H1 (cell line): ENCODE results near the gene CORO2B. TPM values are rescaled to one million over a fixed set of nuclear protein-coding genes. Genes with fewer than 3 reads are reported as not detected.

Experiments
- CTCF ChIA-PET: fragments of 300-600 bp; sonication (Branson Sonifier 250); formaldehyde crosslinking; loops from one replicate; lab custom pipeline; 2021; ENCODE audit not compliant: partially characterized antibody; lab: Charles Lee
- POLR2A ChIA-PET: fragments of 300-600 bp; sonication (Branson Sonifier 250); formaldehyde crosslinking; loops from one replicate; lab custom pipeline; 2021; ENCODE audit warnings: inconsistent platforms; ENCODE audit not compliant: partially characterized antibody; lab: Charles Lee
- DNase-seq, 2 experiments: peaks; one replicate each; pipeline versions ENCODE4 v3.0.0 to v3.0.0-alpha.2; 2010 to 2022; ENCODE audit warnings: low spot score in 2 of 2, low read depth in 1 of 2, mixed read lengths in 1 of 2
- FAIRE-seq: peaks from 2 replicates; lab custom pipeline; 2011; peaks lifted over from hg19 to GRCh38; lab: Jason Lieb, UNC
- H2AFZ ChIP-seq: 2 replicates; pipeline ENCODE4 v1.8.1; 2012; ENCODE audit warnings: low read length, inconsistent platforms
- H2AK5ac ChIP-seq: 2 replicates; pipeline ENCODE4 v1.6.1; 2013; ENCODE audit warnings: low read depth, low read length
- H2BK120ac ChIP-seq: replicated peaks from 2 replicates; pipeline ENCODE3; 2013; ENCODE audit warnings: low read depth, low read length, inconsistent platforms
- H2BK12ac ChIP-seq: 2 replicates; pipeline ENCODE4 v1.6.1; 2013; ENCODE audit warnings: low read depth, low read length
- H2BK15ac ChIP-seq: 2 replicates; pipeline ENCODE4 v1.6.1; 2013; ENCODE audit warnings: low read length
- H2BK20ac ChIP-seq: 2 replicates; pipeline ENCODE4 v1.6.1; 2013; ENCODE audit warnings: low read length
- H2BK5ac ChIP-seq: 2 replicates; pipeline ENCODE4 v1.6.1; 2013; ENCODE audit warnings: low read depth, low read length
- H3K14ac ChIP-seq: 2 replicates; pipeline ENCODE4 v1.6.1; 2013; ENCODE audit warnings: inconsistent platforms; ENCODE audit not compliant: insufficient read length
- H3K18ac ChIP-seq: 2 replicates; pipeline ENCODE4 v1.6.1; 2013; ENCODE audit warnings: low read length; ENCODE audit errors: extremely low read depth
- H3K23ac ChIP-seq: 2 replicates; pipeline ENCODE4 v1.6.1; 2013; ENCODE audit warnings: inconsistent platforms; ENCODE audit not compliant: insufficient read length
- H3K23me2 ChIP-seq: 2 replicates; pipeline ENCODE4 v1.6.1; 2013; ENCODE audit warnings: low read depth, low read length
- H3K27ac ChIP-seq: 2 replicates; pipeline ENCODE4 v1.6.1; 2011; ENCODE audit warnings: low read depth, low read length, inconsistent platforms
- H3K27me3 ChIP-seq, 4 experiments: replicated peaks in 1 of 4; 1 replicate in 1 of 4; 2 replicates in 3 of 4; pipeline versions ENCODE4 v1.6.1 to v1.8.1; 2011 to 2013; ENCODE audit warnings: low read length in 3 of 4, mild to moderate bottlenecking in 3 of 4, inconsistent platforms in 2 of 4, mixed read lengths in 2 of 4, moderate library complexity in 1 of 4; ENCODE audit not compliant: control insufficient read depth in 3 of 4, insufficient read depth in 3 of 4; ENCODE audit errors: extremely low read depth in 1 of 4
- H3K36me3 ChIP-seq, 4 experiments: 2 replicates each; pipeline versions ENCODE4 v1.6.1 to v1.8.1; 2011 to 2013; ENCODE audit warnings: mild to moderate bottlenecking in 4 of 4, low read length in 3 of 4, moderate library complexity in 2 of 4, control low read depth in 1 of 4, inconsistent platforms in 1 of 4; ENCODE audit not compliant: insufficient read depth in 4 of 4, control insufficient read depth in 2 of 4
- H3K4ac ChIP-seq: replicated peaks from 2 replicates; pipeline ENCODE3; 2013; ENCODE audit warnings: low read length, low read depth, mixed read lengths, inconsistent platforms; ENCODE audit not compliant: insufficient read length
- H3K4me1 ChIP-seq, 4 experiments: replicated peaks in 1 of 4; 1 replicate in 1 of 4; 2 replicates in 3 of 4; pipeline versions ENCODE4 v1.6.1 to v1.8.1; 2011 to 2013; ENCODE audit warnings: low read length in 3 of 4, inconsistent platforms in 2 of 4, mixed read lengths in 1 of 4; ENCODE audit not compliant: insufficient read depth in 4 of 4, control insufficient read depth in 3 of 4
- H3K4me2 ChIP-seq, 2 experiments: 2 replicates each; pipeline versions ENCODE4 v1.6.1 to v1.8.1; 2011 to 2013; ENCODE audit warnings: low read depth in 2 of 2, low read length in 2 of 2, control low read depth in 1 of 2, inconsistent platforms in 1 of 2, mild to moderate bottlenecking in 1 of 2; ENCODE audit not compliant: insufficient read depth in 1 of 2
- H3K4me3 ChIP-seq, 4 experiments: fragments of 200-600, 300-600 bp in 1 of 4; sonication (generic), shearing (Covaris generic), sonication (Bioruptor Twin) in 1 of 4; 2 replicates each; pipeline versions ENCODE4 v1.5.1 to v1.8.1; 2011 to 2016; ENCODE audit warnings: low read length in 4 of 4, low read depth in 3 of 4, control low read depth in 2 of 4, inconsistent platforms in 2 of 4, mild to moderate bottlenecking in 2 of 4, mixed read lengths in 1 of 4, moderate library complexity in 1 of 4; ENCODE audit not compliant: insufficient read depth in 2 of 4; ENCODE audit errors: extremely low read depth in 1 of 4
- H3K56ac ChIP-seq: replicated peaks from 2 replicates; pipeline ENCODE3; 2013; ENCODE audit warnings: low read depth, mild to moderate bottlenecking, mixed read lengths, low read length, inconsistent platforms; ENCODE audit not compliant: insufficient read length
- H3K79me1 ChIP-seq: 2 replicates; pipeline ENCODE4 v1.6.1; 2013; ENCODE audit warnings: low read depth, low read length, control low read depth
- H3K79me2 ChIP-seq, 2 experiments: 2 replicates each; pipeline versions ENCODE4 v1.6.1 to v1.8.1; 2012 to 2013; ENCODE audit warnings: low read length in 2 of 2, mild to moderate bottlenecking in 2 of 2, inconsistent platforms in 1 of 2; ENCODE audit not compliant: insufficient read depth in 2 of 2, control insufficient read depth in 1 of 2
- H3K9ac ChIP-seq, 4 experiments: replicated peaks in 1 of 4; 1 replicate in 1 of 4; 2 replicates in 3 of 4; pipeline versions ENCODE4 v1.6.1 to v1.8.1; 2011 to 2013; ENCODE audit warnings: low read depth in 3 of 4, low read length in 3 of 4, control low read depth in 2 of 4, mild to moderate bottlenecking in 2 of 4, moderate library complexity in 2 of 4, inconsistent platforms in 1 of 4; ENCODE audit errors: extremely low read depth in 1 of 4
- H3K9me3 ChIP-seq, 2 experiments: 2 replicates each; pipeline versions ENCODE4 v1.6.1 to v1.8.1; 2012 to 2013; ENCODE audit warnings: mild to moderate bottlenecking in 2 of 2, moderate library complexity in 2 of 2, control low read depth in 1 of 2, inconsistent platforms in 1 of 2, low read depth in 1 of 2, low read length in 1 of 2, mixed read lengths in 1 of 2; ENCODE audit not compliant: insufficient read depth in 2 of 2
- H4K20me1 ChIP-seq, 2 experiments: replicated peaks in 1 of 2; 2 replicates each; pipeline versions ENCODE3 to v1.8.1; 2011 to 2013; ENCODE audit warnings: inconsistent platforms in 2 of 2, low read length in 2 of 2, mild to moderate bottlenecking in 1 of 2; ENCODE audit not compliant: insufficient read depth in 2 of 2, control insufficient read depth in 1 of 2
- H4K5ac ChIP-seq: 2 replicates; pipeline ENCODE4 v1.6.1; 2013; ENCODE audit warnings: low read length, low read depth, mixed read lengths, inconsistent platforms; ENCODE audit not compliant: insufficient read length
- H4K8ac ChIP-seq: 2 replicates; pipeline ENCODE4 v1.8.0; 2013; ENCODE audit warnings: mild to moderate bottlenecking, moderate library complexity, low read length, inconsistent platforms; ENCODE audit not compliant: insufficient read depth; ENCODE audit errors: extremely low read depth
- H4K91ac ChIP-seq: replicated peaks from 2 replicates; pipeline ENCODE3; 2013; ENCODE audit warnings: low read length, mixed read lengths, inconsistent platforms; ENCODE audit not compliant: insufficient read length
- BRCA1 ChIP-seq: IDR thresholded peaks from 2 replicates; pipeline ENCODE4 v1.6.1; 2012; ENCODE audit warnings: low read depth, low read length, improper control_type of control experiment
- CHD1 ChIP-seq: IDR thresholded peaks from 2 replicates; pipeline ENCODE4 v1.6.1; 2012; ENCODE audit warnings: low read depth, low read length, improper control_type of control experiment
- CREB1 ChIP-seq: IDR thresholded peaks from 2 replicates; pipeline ENCODE4 v1.6.1; 2012; ENCODE audit warnings: inconsistent platforms
- GABPA ChIP-seq: IDR thresholded peaks from 2 replicates; pipeline ENCODE4 v1.6.1; 2011; ENCODE audit warnings: mild to moderate bottlenecking, low read length, moderate library complexity, borderline replicate concordance; ENCODE audit not compliant: insufficient read depth
- GTF2F1 ChIP-seq: IDR thresholded peaks from 2 replicates; pipeline ENCODE4 v1.6.1; 2012; ENCODE audit warnings: low read depth, low read length, improper control_type of control experiment, borderline replicate concordance
- HDAC6 ChIP-seq: IDR thresholded peaks from one replicate; pipeline ENCODE4 v1.7.1; 2012; ENCODE audit warnings: low read depth, mild to moderate bottlenecking, inconsistent platforms, low read length, moderate library complexity
- KDM4A ChIP-seq: IDR thresholded peaks from one replicate; pipeline ENCODE4 v1.7.1; 2012; ENCODE audit warnings: low read depth, mild to moderate bottlenecking, moderate library complexity, low read length, inconsistent platforms; ENCODE audit not compliant: severe bottlenecking
- MAX ChIP-seq: IDR thresholded peaks from 2 replicates; pipeline ENCODE4 v1.6.1; 2012; ENCODE audit warnings: inconsistent platforms
- NRF1 ChIP-seq: IDR thresholded peaks from 2 replicates; pipeline ENCODE4 v1.6.1; 2011; ENCODE audit warnings: mild to moderate bottlenecking, low read depth, low read length, improper control_type of control experiment
- POLR2AphosphoS5 ChIP-seq: IDR thresholded peaks from 2 replicates; pipeline ENCODE4 v1.6.1; 2011; ENCODE audit warnings: low read depth, low read length
- RNF2 ChIP-seq: fragments of 200-900, 300-1000 bp; sonication (generic); IDR thresholded peaks from 2 replicates; pipeline ENCODE4 v1.7.1; 2016; ENCODE audit warnings: borderline replicate concordance, low read depth, mild to moderate bottlenecking, antibody characterized with exemption, low read length; ENCODE audit not compliant: poor library complexity, severe bottlenecking; ENCODE audit errors: missing control alignments
- TAF1 ChIP-seq: IDR thresholded peaks from 2 replicates; pipeline ENCODE4 v1.6.1; 2011; ENCODE audit warnings: mild to moderate bottlenecking, low read depth, low read length
- TCF12 ChIP-seq: IDR thresholded peaks from 2 replicates; pipeline ENCODE4 v1.6.1; 2011; ENCODE audit warnings: low read depth, mild to moderate bottlenecking, low read length
- USF2 ChIP-seq: IDR thresholded peaks from 2 replicates; pipeline ENCODE4 v1.6.1; 2011; ENCODE audit warnings: low read length, improper control_type of control experiment
- WGBS, 2 experiments: shearing (Covaris generic) in 1 of 2; methylation state at CpG; one replicate each; pipeline versions ENCODE4 v1.1.6 to v1.1.7; 2013 to 2015; ENCODE audit warnings: low lambda C conversion rate in 2 of 2, mixed read lengths in 2 of 2, inconsistent platforms in 1 of 2, low coverage in 1 of 2, missing lambda C conversion rate in 1 of 2; ENCODE audit not compliant: insufficient replicate concordance in 2 of 2, insufficient coverage in 1 of 2, insufficient read length in 1 of 2; ENCODE audit errors: extremely low coverage in 1 of 2, missing lambda C conversion rate in 1 of 2; 5-methylcytosine and 5-hydroxymethylcytosine counted together
- polyA plus RNA-seq, 7 experiments: library from polyadenylated mRNA; depleted of rRNA in 3 of 7; stranded (reverse) in 5 of 7; unstranded in 2 of 7; fragments of >200 nt in 5 of 7; fragments of 200-250 nt in 2 of 7; gene quantifications; 1 replicate in 5 of 7; 2 replicates in 1 of 7; 4 replicates in 1 of 7; pipeline versions ENCODE4 v1.2.1 to v1.2.3, GENCODE V29; 2011 to 2013; ENCODE audit warnings: missing spikeins in 2 of 7, mixed read lengths in 2 of 7
- total RNA-seq: library from RNA; stranded (reverse); fragmentation: NEBNext Ultra II Directional; extraction: Animal tissue kit (Norgen Biotek cat#: 25700); gene quantifications from 2 replicates; pipeline ENCODE4 v1.2.1, GENCODE V29; 2021

The CORO2B gene
- total and polyA plus RNA-seq, 2 of the 8 experiments (the other 6 are each of a cell fraction or from before 2014, with no cell fraction given) = 3.4 to 6.7 TPM

DNA sequence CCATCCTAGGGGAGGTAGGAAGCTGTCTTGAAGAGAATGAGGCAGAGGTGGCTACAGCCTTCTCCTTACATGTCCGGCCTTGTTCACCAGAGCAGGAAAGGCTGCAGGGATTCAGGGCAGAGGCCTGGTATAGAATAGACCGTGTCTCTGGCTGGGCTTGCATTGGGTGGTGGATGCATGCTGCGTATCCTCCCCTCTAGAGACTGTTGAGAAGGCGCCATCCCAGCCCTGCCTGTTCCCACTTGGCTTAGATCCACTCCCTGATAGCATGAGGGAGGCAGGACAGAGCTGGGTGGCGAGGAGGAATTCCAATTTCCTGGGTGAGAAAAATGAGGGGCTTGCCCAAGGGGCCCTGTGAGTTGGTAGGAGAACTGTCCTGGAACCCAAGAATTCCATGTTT, 57.5 kb downstream of the CORO2B start:
- Histone ChIP-seq H2AK5ac (peak overlapping the region; percentile 2; the same call in 1 of the 2 replicates), H2AFZ (no peak overlapping the region), H3K18ac (no peak overlapping the region), H3K79me2 (no peaks in the 10 kb centered on the region), H3K27ac (no peak overlapping the region), H3K23me2 (no peaks in the 10 kb centered on the region), H2BK15ac (no peak overlapping the region; the same call in 1 of the 2 replicates), H3K9ac (no peak overlapping the region), H3K4me1 (peaks cover 0 to 8% (median 4%) of the 10 kb centered on the region in 4 experiments; a peak in 3 of 7 replicates), H3K4me3 (no peak overlapping the region), H4K5ac (no peak overlapping the region), H2BK20ac (no peak overlapping the region), H3K27me3 (no peaks in the 10 kb centered on the region), H3K4ac (no peak overlapping the region), H2BK12ac (no peak overlapping the region), H3K14ac (no peak overlapping the region), H4K91ac (no peak overlapping the region), H3K9me3 (no peaks in the 10 kb centered on the region), H4K8ac (no peak overlapping the region), H3K4me2 (no peak overlapping the region), H3K79me1 (no peaks in the 10 kb centered on the region), H3K23ac (no peak overlapping the region), H2BK5ac (no peak overlapping the region), H3K56ac (no peak overlapping the region), H2BK120ac (no peak overlapping the region), H3K36me3 (no peaks in the 10 kb centered on the region), H4K20me1 (no peaks in the 10 kb centered on the region)
- FAIRE-seq = no peak
- ChIA-PET POLR2A (no interaction called here), CTCF (interaction anchor here (0.5 to 24.3 kb wide), 7 partner anchors 8 to 503 kb away, joined by 3 to 569 read pairs (median 4); no protein-coding TSS in a partner anchor)
- WGBS, 2 experiments = 92% methylated on average over 5 of the region's 5 CpGs; no CpG with 5 or more reads in 1 of the 2 experiments
- no peak for DNase-seq
- TF ChIP-seq KDM4A (no peak), CREB1 (no peak), HDAC6 (no peak), POLR2AphosphoS5 (no peak), TAF1 (no peak), USF2 (no peak), GABPA (no peak), MAX (no peak), BRCA1 (no peak), RNF2 (no peak), GTF2F1 (no peak), NRF1 (no peak), TCF12 (no peak), CHD1 (no peak)
